Measurements from ENCODE around the gene ERBB2.
A peak's percentile ranks its signal among the peaks of the same experiment; 100 is the strongest.

Gene ERBB2

GRCh38 chr17:39699818-39700147 lies at the start of gene ERBB2:
Gene ERBB2 (plus strand): TSS chr17:39700064. CDS start chr17:39700239, 175 bp downstream.
- DNase-seq: no peak

GRCh38 chr17:39650121-39650579 lies 49.7 kb upstream of the ERBB2 start:
- DNase-seq: no peak

GRCh38 chr17:39651923-39652586 lies 47.8 kb upstream of the ERBB2 start:
- DNase-seq: no peak

- no peak for DNase-seq
These were observed 47.1 kb upstream of the ERBB2 start for GRCh38 chr17:39652587-39653315.

- no peak for DNase-seq
These were observed 46.6 kb upstream of the ERBB2 start for GRCh38 chr17:39653316-39653661.

- peak; percentile 65 for DNase-seq
These were observed 46.1 kb upstream of the ERBB2 start for GRCh38 chr17:39653662-39654331.

GRCh38 chr17:39655105-39655504 lies 44.8 kb upstream of the ERBB2 start:
- DNase-seq: no peak

GRCh38 chr17:39658346-39658745 lies 41.5 kb upstream of the ERBB2 start:
- DNase-seq: no peak

- no peak for DNase-seq
These were observed 41.1 kb upstream of the ERBB2 start for GRCh38 chr17:39658760-39659159.

GRCh38 chr17:39659279-39660010 lies 40.4 kb upstream of the ERBB2 start:
- DNase-seq: no peak

GRCh38 chr17:39660011-39660360 lies 39.9 kb upstream of the ERBB2 start:
- no peak for DNase-seq

GRCh38 chr17:39660397-39661385 lies 39.2 kb upstream of the ERBB2 start:
- DNase-seq: no peak

- DNase-seq: no peak
These were observed 37.9 kb upstream of the ERBB2 start for GRCh38 chr17:39661744-39662541.

- DNase-seq: no peak
These were observed 37.1 kb upstream of the ERBB2 start for GRCh38 chr17:39662551-39663339.

GRCh38 chr17:39663340-39663687 lies 36.5 kb upstream of the ERBB2 start:
- DNase-seq: no peak

- DNase-seq: no peak
These were observed 35.9 kb upstream of the ERBB2 start for GRCh38 chr17:39663688-39664580.

- no peak for DNase-seq
These were observed 35.0 kb upstream of the ERBB2 start, which contains the start of gene TCAP for GRCh38 chr17:39664581-39665561. Gene TCAP (plus strand): TSS chr17:39665349. CDS start chr17:39665360, 11 bp downstream.

- DNase-seq: no peak
These were observed 34.1 kb upstream of the ERBB2 start for GRCh38 chr17:39665642-39666224.

All from activated effector memory CD4-positive, alpha-beta T cell treated with Interleukin-2 at 50 U/mL for 16 hours (primary cell).